ENCODE measurements around the gene NPNT.

Gene NPNT

GRCh38 chr4:105971036-105971435, 75.8 kb downstream of the NPNT start:
- H3K4me3 Mint-ChIP-seq: no peak overlapping the region

GRCh38 chr4:105972946-105973621, 77.8 kb downstream of the NPNT start:
- H3K9me3 Mint-ChIP-seq: peaks cover 2 to 4% of the 10 kb centered on the region in 2 donors
- H3K27me3 Mint-ChIP-seq: no peaks in the 10 kb centered on the region
- no peak overlapping the region for H3K27ac Mint-ChIP-seq
- no peak for ATAC-seq (replicated peaks)
- no peak for DNase-seq
- no peak overlapping the region for H3K4me3 Mint-ChIP-seq
- H3K4me1 Mint-ChIP-seq: no peaks in the 10 kb centered on the region
- H3K36me3 Mint-ChIP-seq: no peaks in the 10 kb centered on the region

More at GRCh38 chr4:105971036-105971435, 75.8 kb downstream of the NPNT start:
- no peaks in the 10 kb centered on the region for H3K36me3 Mint-ChIP-seq
- H3K27ac Mint-ChIP-seq: no peak overlapping the region
- H3K4me1 Mint-ChIP-seq: no peaks in the 10 kb centered on the region
- DNase-seq (no peak), ATAC-seq (replicated peaks) (no peak)
- H3K27me3 Mint-ChIP-seq: no peaks in the 10 kb centered on the region
- no peaks in the 10 kb centered on the region for H3K9me3 Mint-ChIP-seq

- no peaks in the 10 kb centered on the region for H3K27me3 Mint-ChIP-seq
- H3K27ac Mint-ChIP-seq: no peak overlapping the region
- ATAC-seq (replicated peaks) (no peak), DNase-seq (no peak)
- H3K36me3 Mint-ChIP-seq: no peaks in the 10 kb centered on the region
- no peaks in the 10 kb centered on the region for H3K4me1 Mint-ChIP-seq
- H3K4me3 Mint-ChIP-seq: no peak overlapping the region
- H3K9me3 Mint-ChIP-seq: peaks cover 4% of the 10 kb centered on the region in 2 donors
Measured at GRCh38 chr4:105976915-105977314, 81.6 kb downstream of the NPNT start.

GRCh38 chr4:105978684-105979296, 83.5 kb downstream of the NPNT start:
- ATAC-seq (replicated peaks) (no peak), DNase-seq (no peak)
- no peaks in the 10 kb centered on the region for H3K36me3 Mint-ChIP-seq
- no peak overlapping the region for H3K4me3 Mint-ChIP-seq
- H3K4me1 Mint-ChIP-seq: no peaks in the 10 kb centered on the region
- H3K9me3 Mint-ChIP-seq: peaks cover 4 to 5% of the 10 kb centered on the region in 2 donors
- no peak overlapping the region for H3K27ac Mint-ChIP-seq
- no peaks in the 10 kb centered on the region for H3K27me3 Mint-ChIP-seq

GRCh38 chr4:105979506-105979905, 84.2 kb downstream of the NPNT start:
- ATAC-seq (replicated peaks): no peak

GRCh38 chr4:105988671-105989070, 93.4 kb downstream of the NPNT start:
- no peaks in the 10 kb centered on the region for H3K4me1 Mint-ChIP-seq
- no peaks in the 10 kb centered on the region for H3K27me3 Mint-ChIP-seq
- no peak for ATAC-seq (replicated peaks)

More at GRCh38 chr4:105979506-105979905, 84.2 kb downstream of the NPNT start:
- no peak for DNase-seq
- no peaks in the 10 kb centered on the region for H3K27me3 Mint-ChIP-seq
- H3K4me3 Mint-ChIP-seq: no peak overlapping the region
- no peaks in the 10 kb centered on the region for H3K4me1 Mint-ChIP-seq
- H3K27ac Mint-ChIP-seq: no peak overlapping the region
- H3K36me3 Mint-ChIP-seq: no peaks in the 10 kb centered on the region
- peaks cover 4 to 5% of the 10 kb centered on the region in 2 donors for H3K9me3 Mint-ChIP-seq

GRCh38 chr4:105989485-105990242, 94.4 kb downstream of the NPNT start:
- H3K36me3 Mint-ChIP-seq: no peaks in the 10 kb centered on the region
- H3K9me3 Mint-ChIP-seq: no peaks in the 10 kb centered on the region
- H3K27me3 Mint-ChIP-seq: no peaks in the 10 kb centered on the region
- no peaks in the 10 kb centered on the region for H3K4me1 Mint-ChIP-seq
- no peak overlapping the region for H3K27ac Mint-ChIP-seq
- DNase-seq: no peak
- no peak overlapping the region for H3K4me3 Mint-ChIP-seq
- ATAC-seq (replicated peaks): no peak

More at GRCh38 chr4:105988671-105989070, 93.4 kb downstream of the NPNT start:
- no peak for DNase-seq
- Mint-ChIP-seq H3K36me3 (no peaks in the 10 kb centered on the region), H3K4me3 (no peak overlapping the region), H3K27ac (no peak overlapping the region), H3K9me3 (peaks cover 0 to under 1% of the 10 kb centered on the region in 2 donors)

- Mint-ChIP-seq H3K9me3 (no peaks in the 10 kb centered on the region), H3K27me3 (no peaks in the 10 kb centered on the region), H3K4me3 (no peak overlapping the region), H3K36me3 (no peaks in the 10 kb centered on the region), H3K27ac (no peak overlapping the region), H3K4me1 (no peaks in the 10 kb centered on the region)
- DNase-seq (no peak), ATAC-seq (replicated peaks) (no peak)
Measured at GRCh38 chr4:105990933-105991332, 95.7 kb downstream of the NPNT start.

- Mint-ChIP-seq H3K27ac (no peak overlapping the region), H3K4me3 (no peak overlapping the region), H3K4me1 (no peaks in the 10 kb centered on the region), H3K27me3 (no peaks in the 10 kb centered on the region), H3K36me3 (no peaks in the 10 kb centered on the region), H3K9me3 (no peaks in the 10 kb centered on the region)
- ATAC-seq (replicated peaks): no peak
- DNase-seq: no peak
Measured at GRCh38 chr4:105991726-105992125, 96.5 kb downstream of the NPNT start.

- no peak for DNase-seq
- no peaks in the 10 kb centered on the region for H3K27me3 Mint-ChIP-seq
- ATAC-seq (replicated peaks): no peak
- H3K4me1 Mint-ChIP-seq: no peaks in the 10 kb centered on the region
- H3K27ac Mint-ChIP-seq: no peak overlapping the region
- H3K36me3 Mint-ChIP-seq: no peaks in the 10 kb centered on the region
- peaks cover 0 to 4% of the 10 kb centered on the region in 2 donors for H3K9me3 Mint-ChIP-seq
- H3K4me3 Mint-ChIP-seq: no peak overlapping the region
Measured at GRCh38 chr4:105992641-105993305, 97.5 kb downstream of the NPNT start.

GRCh38 chr4:105994061-105994460, 98.8 kb downstream of the NPNT start:
- Mint-ChIP-seq H3K4me1 (no peaks in the 10 kb centered on the region), H3K27ac (no peak overlapping the region), H3K4me3 (no peak overlapping the region), H3K9me3 (peaks cover 0 to 4% of the 10 kb centered on the region in 2 donors), H3K27me3 (no peaks in the 10 kb centered on the region), H3K36me3 (no peaks in the 10 kb centered on the region)
- ATAC-seq (replicated peaks) (no peak), DNase-seq (no peak)

- no peak overlapping the region for H3K27ac Mint-ChIP-seq
- no peaks in the 10 kb centered on the region for H3K36me3 Mint-ChIP-seq
- H3K9me3 Mint-ChIP-seq: peaks cover 1 to 4% of the 10 kb centered on the region in 2 donors
- H3K27me3 Mint-ChIP-seq: no peaks in the 10 kb centered on the region
- DNase-seq (no peak), ATAC-seq (replicated peaks) (no peak)
- no peak overlapping the region for H3K4me3 Mint-ChIP-seq
- no peaks in the 10 kb centered on the region for H3K4me1 Mint-ChIP-seq
Measured at GRCh38 chr4:105994841-105995501, 99.7 kb downstream of the NPNT start.

- H3K9me3 Mint-ChIP-seq: peaks cover 1 to 4% of the 10 kb centered on the region in 2 donors
- DNase-seq: no peak
- no peaks in the 10 kb centered on the region for H3K36me3 Mint-ChIP-seq
- no peak overlapping the region for H3K27ac Mint-ChIP-seq
- H3K4me3 Mint-ChIP-seq: no peak overlapping the region
- no peaks in the 10 kb centered on the region for H3K4me1 Mint-ChIP-seq
- H3K27me3 Mint-ChIP-seq: no peaks in the 10 kb centered on the region
- ATAC-seq (replicated peaks): no peak
Measured at GRCh38 chr4:105996845-105997244, 101.6 kb downstream of the NPNT start.
